ENCODE data around the gene SIPA1L3.

The SIPA1L3 gene

DNA sequence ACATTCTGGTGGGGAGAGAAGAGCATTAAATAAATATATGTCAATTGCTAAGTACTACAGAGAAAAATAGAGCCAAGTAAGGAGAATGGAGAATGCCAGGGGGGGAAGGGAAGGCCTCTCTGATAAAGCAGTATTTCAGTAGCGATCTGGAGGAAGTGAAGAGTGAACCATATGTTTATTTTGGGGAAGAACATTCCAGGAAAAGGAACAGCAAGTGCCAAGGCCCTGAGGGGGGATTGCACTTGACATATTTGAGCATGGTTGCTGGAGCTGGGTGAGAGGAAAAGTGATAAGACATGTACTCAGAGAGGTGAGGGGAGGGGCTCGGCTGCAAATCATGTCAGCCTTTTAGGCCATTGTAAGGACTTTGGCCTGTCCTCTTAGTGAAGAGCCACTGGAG is 31.0 kb upstream of the SIPA1L3 start:
- no peak for FAIRE-seq
- TF ChIP-seq, protein P1, sequence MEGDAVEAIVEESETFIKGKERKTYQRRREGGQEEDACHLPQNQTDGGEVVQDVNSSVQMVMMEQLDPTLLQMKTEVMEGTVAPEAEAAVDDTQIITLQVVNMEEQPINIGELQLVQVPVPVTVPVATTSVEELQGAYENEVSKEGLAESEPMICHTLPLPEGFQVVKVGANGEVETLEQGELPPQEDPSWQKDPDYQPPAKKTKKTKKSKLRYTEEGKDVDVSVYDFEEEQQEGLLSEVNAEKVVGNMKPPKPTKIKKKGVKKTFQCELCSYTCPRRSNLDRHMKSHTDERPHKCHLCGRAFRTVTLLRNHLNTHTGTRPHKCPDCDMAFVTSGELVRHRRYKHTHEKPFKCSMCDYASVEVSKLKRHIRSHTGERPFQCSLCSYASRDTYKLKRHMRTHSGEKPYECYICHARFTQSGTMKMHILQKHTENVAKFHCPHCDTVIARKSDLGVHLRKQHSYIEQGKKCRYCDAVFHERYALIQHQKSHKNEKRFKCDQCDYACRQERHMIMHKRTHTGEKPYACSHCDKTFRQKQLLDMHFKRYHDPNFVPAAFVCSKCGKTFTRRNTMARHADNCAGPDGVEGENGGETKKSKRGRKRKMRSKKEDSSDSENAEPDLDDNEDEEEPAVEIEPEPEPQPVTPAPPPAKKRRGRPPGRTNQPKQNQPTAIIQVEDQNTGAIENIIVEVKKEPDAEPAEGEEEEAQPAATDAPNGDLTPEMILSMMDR (IDR thresholded peaks at IDR 0.05; ENCODE audit: insufficient read depth, missing control alignments): no peak

GRCh38 chr19:37877147-37877546 is 29.9 kb upstream of the SIPA1L3 start:
- no peak for DNase-seq (ENCODE audit: insufficient read length, low spot score)
- FAIRE-seq: no peak
- TF ChIP-seq, protein P1 (IDR thresholded peaks at IDR 0.05; ENCODE audit: insufficient read depth, missing control alignments): no peak

More for the DNA sequence above, 31.0 kb upstream of the SIPA1L3 start:
- DNase-seq (ENCODE audit: insufficient read length, low spot score): no peak

DNA sequence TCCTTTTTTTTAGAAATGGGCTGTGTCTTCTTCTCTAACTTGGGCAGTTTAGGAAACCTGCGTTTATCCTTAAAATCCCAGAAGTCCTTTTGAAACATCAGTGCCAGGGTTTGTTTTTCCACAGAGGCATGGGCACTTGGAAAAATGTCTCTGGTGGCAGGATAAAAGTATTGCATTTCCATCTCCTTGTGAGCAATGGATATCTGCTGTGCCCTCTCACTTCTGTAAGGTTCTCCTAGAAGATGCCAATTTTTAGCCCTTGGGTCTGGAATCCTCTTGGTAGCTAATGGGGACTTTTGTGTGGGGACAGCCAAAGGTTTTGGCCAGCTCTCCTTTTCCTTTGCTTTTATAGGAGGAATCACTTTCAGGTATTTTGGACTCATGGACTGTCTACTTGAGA is 21.6 kb upstream of the SIPA1L3 start:
- no peak for FAIRE-seq

DNA sequence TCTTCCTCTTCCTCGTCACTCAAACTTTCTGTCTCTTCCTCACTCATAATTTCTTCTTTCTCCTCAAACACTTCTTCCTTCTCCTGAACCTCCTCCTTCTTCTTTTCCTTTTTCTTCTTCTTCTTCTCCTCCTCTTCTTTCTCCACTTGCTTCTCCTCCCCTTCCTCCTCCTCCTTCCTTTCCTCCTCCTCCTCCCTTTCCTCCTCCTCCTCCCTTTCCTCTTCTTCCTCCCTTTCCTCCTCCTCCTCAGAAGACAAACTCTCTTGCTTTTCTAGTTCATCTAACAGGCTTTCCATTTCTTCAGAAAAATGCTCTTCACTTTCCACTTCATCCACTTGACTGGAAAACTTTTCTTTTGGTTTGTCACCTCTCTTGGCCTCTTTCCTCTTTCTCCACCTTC is 20.4 kb upstream of the SIPA1L3 start:
- DNase-seq (ENCODE audit: insufficient read length, low spot score) (no peak), FAIRE-seq (no peak)
- TF ChIP-seq, protein P1 (IDR thresholded peaks at IDR 0.05; ENCODE audit: insufficient read depth, missing control alignments): no peak

More for the DNA sequence above, 21.6 kb upstream of the SIPA1L3 start:
- TF ChIP-seq, protein P1 (IDR thresholded peaks at IDR 0.05; ENCODE audit: insufficient read depth, missing control alignments): no peak
- DNase-seq (ENCODE audit: insufficient read length, low spot score): no peak

GRCh38 chr19:37893845-37894575 is 13.0 kb upstream of the SIPA1L3 start:
- TF ChIP-seq, protein P1 (IDR thresholded peaks at IDR 0.05; ENCODE audit: insufficient read depth, missing control alignments): no peak
- DNase-seq (ENCODE audit: insufficient read length, low spot score) (no peak), FAIRE-seq (no peak)

DNA sequence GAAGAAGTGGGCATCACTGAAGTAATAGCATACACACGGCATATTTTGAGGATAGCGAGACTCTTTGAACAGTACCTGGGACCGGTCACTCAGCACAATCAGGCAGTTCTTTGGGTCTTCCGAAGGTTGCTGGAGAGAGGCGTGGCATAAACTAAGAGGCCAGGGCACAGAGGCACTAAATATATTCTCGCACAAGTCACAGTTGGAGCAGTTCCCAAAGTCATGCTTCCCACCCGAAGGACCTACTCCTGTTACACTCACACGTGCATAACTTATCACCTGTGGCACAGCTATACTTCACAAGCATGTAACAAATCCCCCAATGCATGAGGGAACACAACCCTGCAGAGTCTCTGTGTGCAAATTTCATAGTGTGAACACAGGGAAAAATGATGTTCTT is 10.8 kb upstream of the SIPA1L3 start:
- no peak for FAIRE-seq
- TF ChIP-seq, protein P1 (IDR thresholded peaks at IDR 0.05; ENCODE audit: insufficient read depth, missing control alignments): no peak

DNA sequence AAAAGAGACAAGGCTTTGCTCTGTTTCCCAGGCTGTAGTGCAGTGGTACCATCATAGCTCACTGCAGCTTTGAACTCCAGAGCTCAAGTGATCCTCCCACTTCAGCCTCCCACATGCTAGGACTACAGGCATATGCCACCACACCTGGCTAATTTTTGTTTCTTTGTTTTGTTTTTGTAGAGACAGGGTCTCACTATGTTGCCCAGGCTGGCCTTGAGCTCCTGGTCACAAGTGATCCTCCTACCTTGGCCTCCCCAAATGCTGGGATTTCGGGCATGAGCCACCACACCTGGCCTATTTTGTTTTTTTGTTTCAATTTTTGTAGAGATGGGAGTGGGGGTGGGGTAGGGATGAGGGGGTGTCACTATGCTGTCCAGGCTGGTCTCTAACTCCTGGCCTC is 7.6 kb upstream of the SIPA1L3 start:
- TF ChIP-seq, protein P1 (IDR thresholded peaks at IDR 0.05; ENCODE audit: insufficient read depth, missing control alignments): no peak
- DNase-seq (ENCODE audit: insufficient read length, low spot score): no peak
- FAIRE-seq: no peak

More for the DNA sequence above, 10.8 kb upstream of the SIPA1L3 start:
- DNase-seq (ENCODE audit: insufficient read length, low spot score): no peak

Measured in D721Med (cell line).